Smooth muscle cell (in vitro differentiated cells): ENCODE measurements around the gene NPY4R. TPM values are rescaled to one million over a fixed set of nuclear protein-coding genes. Genes with fewer than 3 reads are reported as not detected.
"Not testable (repeated sequence)": the region's sequence is repeated elsewhere in the genome, so short reads cannot be mapped to it uniquely, and the experiment has no call there.

Experiments used
- DNase-seq: peaks from one replicate; lab custom pipeline; 2025; ENCODE audit not compliant: unreplicated experiment; lab: John Stamatoyannopoulos, UW
- H2AFZ ChIP-seq: fragments of 200-600 bp; sonication (generic); 2 replicates; pipeline ENCODE4 v1.6.0; 2016; ENCODE audit warnings: antibody characterized with exemption, low read depth, mild to moderate bottlenecking
- H3F3A ChIP-seq: fragments of 200-600 bp; sonication (generic); 2 replicates; pipeline ENCODE4 v1.6.0; 2017; ENCODE audit warnings: antibody characterized with exemption, low read depth
- H3K27ac ChIP-seq: fragments of 200-600 bp; sonication (generic); 2 replicates; pipeline ENCODE4 v1.5.1; 2016; ENCODE audit warnings: low read depth, mild to moderate bottlenecking
- H3K27me3 ChIP-seq: fragments of 200-600 bp; sonication (generic); 2 replicates; pipeline ENCODE4 v1.6.1; 2016; ENCODE audit warnings: low read depth, mild to moderate bottlenecking
- H3K36me3 ChIP-seq: fragments of 200-600 bp; sonication (generic); 2 replicates; pipeline ENCODE4 v1.5.1; 2016; ENCODE audit warnings: low read depth
- H3K4me1 ChIP-seq: fragments of 200-600 bp; sonication (generic); 2 replicates; pipeline ENCODE4 v1.5.1; 2016; ENCODE audit warnings: low read depth
- H3K4me2 ChIP-seq: fragments of 200-600 bp; sonication (generic); 2 replicates; pipeline ENCODE4 v1.6.0; 2016; ENCODE audit warnings: mild to moderate bottlenecking
- H3K4me3 ChIP-seq: fragments of 200-600 bp; sonication (generic); 2 replicates; pipeline ENCODE4 v1.5.1; 2016; ENCODE audit warnings: mild to moderate bottlenecking
- H3K79me2 ChIP-seq: fragments of 200-600 bp; sonication (generic); 2 replicates; pipeline ENCODE4 v1.6.0; 2016; ENCODE audit warnings: low read depth, mild to moderate bottlenecking
- H3K9ac ChIP-seq: fragments of 200-600 bp; sonication (generic); 2 replicates; pipeline ENCODE4 v1.6.0; 2016; ENCODE audit warnings: low read depth
- H3K9me3 ChIP-seq: fragments of 200-600 bp; sonication (generic); replicated peaks from 2 replicates; pipeline ENCODE4 v1.5.1; 2016; ENCODE audit warnings: low read depth
- H4K20me1 ChIP-seq: fragments of 200-600 bp; sonication (generic); 2 replicates; pipeline ENCODE4 v1.6.0; 2016; ENCODE audit warnings: low read depth
- WGBS: methylation state at CpG from one replicate; pipeline ENCODE4 v1.1.7; 2016; ENCODE audit warnings: low lambda C conversion rate; 5-methylcytosine and 5-hydroxymethylcytosine counted together
- polyA plus RNA-seq: library from polyadenylated mRNA; unstranded; fragments of >200 nt; fragmentation: Nextera tagmentation; extraction: Ambion mirVana; gene quantifications from 2 replicates; pipeline ENCODE4 v1.2.1, GENCODE V29; 2016
- total RNA-seq: library from RNA; depleted of rRNA; stranded (reverse); fragments of >200 nt; gene quantifications from 2 replicates; pipeline ENCODE4 v1.2.3, GENCODE V29; 2014

The NPY4R gene
- total and polyA plus RNA-seq, 2 experiments from 2014 or later: not detected

- H3F3A ChIP-seq, H3K79me2 ChIP-seq, H3K36me3 ChIP-seq, H3K4me3 ChIP-seq, H3K27me3 ChIP-seq, H4K20me1 ChIP-seq, H3K9ac ChIP-seq, H3K4me1 ChIP-seq, H3K9me3 ChIP-seq, H2AFZ ChIP-seq, H3K4me2 ChIP-seq, H3K27ac ChIP-seq, DNase-seq: not testable (repeated sequence)
- WGBS: 92% methylated on average over 1 of the region's 1 CpG
Observed at GRCh38 chr10:46451365-46451764, 14.4 kb downstream of the NPY4R start.

DNA sequence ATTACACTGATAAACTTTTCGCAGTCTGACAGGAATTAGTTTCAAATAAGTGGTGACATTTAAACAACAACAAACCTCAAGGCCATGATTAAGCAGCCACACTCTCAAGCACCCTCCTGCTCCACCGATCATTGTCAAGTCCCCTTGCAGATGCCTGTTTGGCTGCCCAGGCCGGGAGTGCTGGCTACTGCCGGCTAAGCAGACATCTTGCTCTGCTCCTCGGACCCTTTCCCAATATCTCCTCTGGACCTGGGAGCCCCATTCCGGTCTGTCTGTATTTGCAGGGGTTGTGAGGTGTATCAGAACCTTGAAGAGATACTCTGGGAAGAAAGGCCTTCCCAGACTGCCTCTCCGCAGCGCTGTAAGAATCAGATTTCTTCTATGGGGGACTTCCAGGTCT lies 14.9 kb downstream of the NPY4R start:
- H3K27ac ChIP-seq, H3K4me3 ChIP-seq, H3K9me3 ChIP-seq, H3F3A ChIP-seq, DNase-seq, H4K20me1 ChIP-seq, H3K27me3 ChIP-seq, H3K36me3 ChIP-seq, H2AFZ ChIP-seq, H3K4me1 ChIP-seq, H3K4me2 ChIP-seq, H3K9ac ChIP-seq, H3K79me2 ChIP-seq: not testable (repeated sequence)
- WGBS: 81% methylated on average over 8 of the region's 8 CpGs

GRCh38 chr10:46447439-46447838 lies 18.3 kb downstream of the NPY4R start:
- not testable (repeated sequence) for DNase-seq, H3K27ac ChIP-seq, H3K79me2 ChIP-seq, H3K4me1 ChIP-seq, H3K9me3 ChIP-seq, H3K36me3 ChIP-seq, H4K20me1 ChIP-seq, H3F3A ChIP-seq, H3K4me3 ChIP-seq, H3K9ac ChIP-seq, H3K4me2 ChIP-seq, H3K27me3 ChIP-seq, H2AFZ ChIP-seq
- WGBS: no CpG with 5 or more reads among the region's 5 CpGs

DNA sequence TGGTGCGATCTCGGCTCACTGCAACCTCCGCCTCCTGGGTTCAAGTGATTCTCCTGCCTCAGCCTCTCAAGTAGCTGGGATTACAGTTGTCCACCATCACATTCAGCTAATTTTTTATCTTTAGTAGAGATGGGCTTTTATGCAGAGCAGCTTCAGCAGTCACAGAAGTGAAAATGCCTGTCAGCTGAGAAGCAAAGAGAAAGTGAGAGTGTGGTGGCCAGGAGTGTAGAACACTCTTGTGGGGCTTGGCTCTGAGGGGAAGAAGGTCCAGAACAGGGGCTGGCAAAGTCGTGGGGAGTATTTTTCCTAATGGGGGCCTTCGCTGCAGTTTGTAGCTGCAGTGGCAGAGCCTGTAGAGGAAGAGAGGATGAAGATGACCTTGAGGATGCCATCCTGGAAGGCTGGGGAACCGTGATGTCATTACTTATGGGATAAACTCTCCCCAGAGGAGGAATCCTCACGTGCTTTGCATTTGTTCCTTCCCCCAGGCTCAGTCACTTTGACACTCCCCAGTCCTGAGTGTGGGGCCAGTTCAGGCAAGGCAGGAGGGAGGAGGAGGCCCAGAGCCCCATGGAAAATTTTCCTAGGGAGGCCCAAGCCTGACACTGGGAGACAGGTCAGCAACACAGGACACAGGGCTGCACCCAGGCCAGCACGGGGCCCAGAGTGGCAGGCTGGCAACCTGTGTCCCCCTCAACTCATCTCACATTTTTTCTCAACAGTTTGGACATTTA lies 20.2 kb downstream of the NPY4R start:
- H3K9ac ChIP-seq, H3K79me2 ChIP-seq, H3K27ac ChIP-seq, H3F3A ChIP-seq, H3K4me2 ChIP-seq, H3K36me3 ChIP-seq, H3K4me1 ChIP-seq, H2AFZ ChIP-seq, H3K27me3 ChIP-seq, DNase-seq, H4K20me1 ChIP-seq, H3K4me3 ChIP-seq, H3K9me3 ChIP-seq: not testable (repeated sequence)
- 100% methylated on average over 3 of the region's 8 CpGs for WGBS

DNA sequence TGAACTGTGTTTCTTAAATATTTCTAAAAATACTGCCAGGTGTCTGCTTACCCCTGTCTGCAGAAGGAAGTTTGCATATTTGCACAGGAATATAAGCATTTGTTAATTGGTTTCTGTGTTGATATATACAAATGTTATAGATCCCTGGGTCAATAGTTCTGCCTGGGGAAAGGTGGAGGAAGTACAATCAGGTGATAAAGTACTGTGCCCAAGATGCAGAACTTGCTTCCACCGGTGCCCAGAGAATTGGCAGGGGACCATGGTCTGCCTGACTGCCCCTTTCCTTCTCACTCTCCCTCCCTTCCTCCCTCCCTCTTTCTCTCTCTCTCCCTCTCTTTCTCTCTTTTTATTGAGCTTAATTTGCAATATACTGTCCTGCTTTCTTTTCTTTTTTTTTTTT lies 22.3 kb downstream of the NPY4R start:
- H3K79me2 ChIP-seq, H3K9ac ChIP-seq, DNase-seq, H3K4me1 ChIP-seq, H3K4me3 ChIP-seq, H3K27me3 ChIP-seq, H3K36me3 ChIP-seq, H3F3A ChIP-seq, H3K9me3 ChIP-seq, H3K4me2 ChIP-seq, H3K27ac ChIP-seq, H4K20me1 ChIP-seq, H2AFZ ChIP-seq: not testable (repeated sequence)
- WGBS: 60% methylated on average over 1 of the region's 1 CpG

DNA sequence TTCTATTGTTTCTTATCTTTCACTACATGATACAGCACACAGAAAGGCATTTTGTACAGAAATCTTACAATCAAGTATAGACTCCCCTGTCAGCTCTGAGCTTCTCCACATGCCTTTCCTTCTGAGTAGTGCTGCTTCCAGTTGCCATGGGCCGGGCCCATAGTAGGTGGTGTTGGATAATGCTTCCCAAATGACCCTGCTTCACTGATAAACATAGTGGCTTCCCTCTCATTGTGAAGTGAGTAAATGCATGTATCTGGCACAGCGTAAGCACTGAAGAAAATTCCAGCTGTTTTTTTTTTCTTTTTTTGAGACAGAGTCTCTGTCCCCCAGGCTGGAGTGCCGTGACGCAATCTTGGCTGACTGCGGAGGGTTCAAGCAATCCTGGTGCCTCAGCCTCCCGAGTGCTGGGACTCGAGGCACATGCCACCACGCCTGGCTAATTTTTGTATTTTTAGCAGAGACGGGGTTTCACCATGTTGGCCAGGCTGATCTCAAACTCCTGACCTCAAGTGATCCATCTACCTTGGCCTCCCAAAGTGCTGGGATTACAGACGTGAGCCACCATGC lies 23.0 kb downstream of the NPY4R start:
- not testable (repeated sequence) for H3K4me2 ChIP-seq, H4K20me1 ChIP-seq, H3K36me3 ChIP-seq, H2AFZ ChIP-seq, H3K79me2 ChIP-seq, H3K9ac ChIP-seq, H3K27me3 ChIP-seq, H3F3A ChIP-seq, H3K4me3 ChIP-seq, H3K9me3 ChIP-seq, H3K27ac ChIP-seq, H3K4me1 ChIP-seq, DNase-seq
- 53% methylated on average over 10 of the region's 10 CpGs for WGBS

DNA sequence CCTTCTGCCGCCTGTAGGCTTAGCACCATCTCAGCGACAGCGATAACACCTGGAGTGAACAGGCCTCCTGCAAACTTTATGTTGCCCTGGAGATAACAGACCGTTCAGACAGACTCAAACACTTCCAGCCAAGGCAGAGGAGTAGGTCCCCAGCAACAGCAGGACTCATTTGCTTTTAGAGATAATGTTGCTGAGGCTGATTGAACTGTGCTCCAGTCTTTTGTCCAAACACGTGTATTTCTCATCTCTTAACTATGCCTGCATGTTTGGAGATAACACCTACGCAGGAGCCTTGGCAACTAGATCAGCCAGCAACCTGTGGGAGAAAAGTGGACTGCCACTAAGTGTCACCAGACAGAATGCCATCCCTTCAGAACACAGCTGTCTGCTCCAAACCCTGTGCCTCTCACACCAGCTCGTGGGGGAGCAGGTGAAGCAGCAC lies 23.9 kb downstream of the NPY4R start:
- H3K9ac ChIP-seq, H3K79me2 ChIP-seq, H4K20me1 ChIP-seq, H3K36me3 ChIP-seq, H3F3A ChIP-seq, H3K27ac ChIP-seq, H3K9me3 ChIP-seq, H2AFZ ChIP-seq, H3K27me3 ChIP-seq, H3K4me2 ChIP-seq, H3K4me3 ChIP-seq, DNase-seq, H3K4me1 ChIP-seq: not testable (repeated sequence)
- 29% methylated on average over 4 of the region's 7 CpGs for WGBS

- H2AFZ ChIP-seq, H3K36me3 ChIP-seq, H4K20me1 ChIP-seq, H3K4me2 ChIP-seq, H3K79me2 ChIP-seq, H3K9me3 ChIP-seq, H3K27me3 ChIP-seq, H3K4me1 ChIP-seq, DNase-seq, H3K9ac ChIP-seq, H3K27ac ChIP-seq, H3K4me3 ChIP-seq, H3F3A ChIP-seq: not testable (repeated sequence)
- no CpG with 5 or more reads among the region's 4 CpGs for WGBS
Observed at GRCh38 chr10:46440942-46441341, 24.8 kb downstream of the NPY4R start.
